Activated naive CD4-positive, alpha-beta T cell treated with Interleukin-2 at 50 U/mL for 16 hours (primary cell): Measurements from ENCODE around the gene MAPK1.
"Not testable (repeated sequence)": the region's sequence is repeated elsewhere in the genome, so short reads cannot be mapped to it uniquely, and the experiment has no call there.

Source experiments
- DNase-seq: peaks from one replicate; pipeline ENCODE4 v3.0.0-alpha.2; 2020

The MAPK1 gene

DNA sequence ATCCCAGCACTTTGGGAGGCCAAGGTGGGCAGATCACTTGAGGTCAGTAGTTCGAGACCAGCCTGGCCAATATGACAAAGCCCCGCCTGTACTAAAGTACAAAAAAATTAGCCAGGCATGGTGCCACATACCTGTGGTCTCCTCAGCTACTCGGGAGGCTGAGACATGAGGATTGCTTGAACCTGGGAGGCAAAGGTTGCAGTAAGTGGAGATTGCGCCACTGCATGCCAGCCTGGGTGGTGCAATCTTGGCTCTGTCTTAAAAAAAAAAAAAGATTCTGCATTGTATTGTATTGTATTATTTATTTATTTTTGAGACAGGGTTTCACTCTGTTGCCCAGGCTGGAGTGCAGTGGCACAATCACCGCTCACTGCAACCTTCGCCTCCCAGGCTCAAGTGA lies 122.5 kb downstream of the MAPK1 start:
- not testable (repeated sequence) for DNase-seq

DNA sequence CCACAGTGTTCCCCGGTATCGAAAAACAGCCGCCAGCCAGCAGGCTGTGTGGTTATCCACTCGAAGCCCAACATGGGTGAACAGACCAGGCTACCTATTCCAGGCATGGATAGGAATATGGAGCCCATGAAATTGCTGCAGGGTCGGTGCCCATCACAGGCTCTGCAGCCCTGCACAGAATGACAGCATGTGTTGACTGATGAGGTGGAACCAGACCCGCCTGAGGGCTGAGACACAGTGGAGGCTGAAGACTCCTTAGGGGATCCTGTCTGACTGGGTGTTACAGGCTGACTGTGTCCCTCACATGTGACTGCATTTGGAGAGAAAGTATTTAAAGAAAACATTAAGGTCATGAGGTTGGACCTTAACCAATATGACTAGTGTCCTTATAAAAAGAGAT lies 125.7 kb downstream of the MAPK1 start:
- DNase-seq = no peak

DNA sequence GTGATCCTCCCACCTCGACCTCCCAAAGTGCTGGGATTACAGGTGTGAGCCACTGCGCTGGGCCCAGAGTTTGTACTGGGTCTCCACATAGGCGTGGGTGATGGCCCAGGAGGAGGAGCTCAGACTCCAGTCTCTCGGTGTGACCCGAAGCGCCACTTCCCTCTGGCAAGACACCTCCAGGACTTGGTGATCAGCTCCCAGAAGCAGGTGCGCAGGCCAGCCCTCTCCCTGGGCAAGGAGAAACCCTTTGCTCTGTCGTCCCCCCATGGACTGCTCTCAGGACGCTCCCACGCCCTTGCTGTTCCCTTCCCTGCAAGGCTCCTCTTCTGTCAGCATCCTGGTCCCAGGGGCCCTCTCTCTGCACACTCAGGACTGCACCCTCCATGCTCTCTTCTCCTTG lies 126.4 kb downstream of the MAPK1 start:
- no peak for DNase-seq

DNA sequence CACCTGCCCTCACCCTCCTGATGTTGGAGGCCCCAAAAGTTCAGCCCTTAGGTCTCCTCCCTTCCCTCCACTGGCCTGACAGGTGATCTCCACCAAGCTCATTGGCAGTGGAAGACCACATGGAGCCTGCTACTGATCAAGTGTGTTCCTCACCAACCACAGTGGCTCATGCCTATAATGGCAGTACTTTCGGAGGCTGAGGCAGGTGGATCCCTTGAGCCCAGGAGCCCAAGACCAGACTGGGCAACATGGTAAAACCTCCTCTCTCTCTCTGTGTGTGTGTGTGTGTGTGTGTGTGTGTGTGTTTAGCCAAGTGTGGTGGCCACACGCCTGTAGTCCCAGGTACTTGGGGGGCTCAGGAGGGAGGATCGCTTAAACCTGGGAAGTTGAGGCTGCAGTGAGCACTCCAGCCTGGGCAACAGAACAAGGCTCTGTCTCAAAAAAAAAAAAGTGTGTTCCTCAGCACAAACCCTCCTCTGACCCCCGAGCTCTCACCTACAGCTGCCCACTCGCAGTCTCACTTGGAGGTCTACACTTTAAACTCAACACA lies 127.5 kb downstream of the MAPK1 start:
- no peak for DNase-seq

DNA sequence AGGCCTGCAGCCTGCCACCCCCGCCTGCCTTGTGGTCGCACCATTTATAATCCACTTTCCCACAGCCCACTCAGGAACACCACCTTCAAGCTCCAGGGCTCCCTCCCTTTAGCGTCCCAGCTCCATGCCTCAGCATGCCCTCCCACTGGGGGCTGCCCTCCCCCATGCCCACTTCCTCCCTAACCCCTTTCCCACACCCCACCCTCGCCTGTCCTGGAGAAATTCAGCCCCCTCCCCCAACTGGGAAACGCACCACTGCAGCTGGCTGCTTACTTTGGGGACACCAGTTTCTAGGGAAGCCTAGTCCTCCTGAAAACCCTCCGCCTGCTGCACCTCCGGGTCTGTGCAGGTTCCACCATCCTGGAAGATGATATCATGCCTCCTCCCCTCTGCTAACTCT lies 128.5 kb downstream of the MAPK1 start:
- DNase-seq = no peak

DNA sequence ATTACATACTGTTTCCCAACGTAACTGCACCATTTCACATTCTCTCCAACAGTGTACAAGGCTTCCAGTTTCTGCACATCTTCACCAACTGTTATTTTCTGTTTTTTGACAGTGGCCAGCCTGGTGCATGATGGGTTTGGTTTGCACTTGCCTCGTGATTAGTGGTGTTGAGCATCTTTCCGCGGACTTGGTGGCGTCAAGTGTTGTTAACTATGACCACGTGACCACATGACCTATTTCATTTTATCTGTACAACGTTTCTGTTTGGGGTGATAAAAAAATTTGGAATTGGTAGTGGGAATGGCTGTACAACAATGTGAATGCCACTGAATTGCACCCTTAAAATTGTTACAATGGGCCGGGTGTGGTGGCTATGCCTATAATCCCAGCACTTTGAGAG lies 129.4 kb downstream of the MAPK1 start:
- DNase-seq = no peak

DNA sequence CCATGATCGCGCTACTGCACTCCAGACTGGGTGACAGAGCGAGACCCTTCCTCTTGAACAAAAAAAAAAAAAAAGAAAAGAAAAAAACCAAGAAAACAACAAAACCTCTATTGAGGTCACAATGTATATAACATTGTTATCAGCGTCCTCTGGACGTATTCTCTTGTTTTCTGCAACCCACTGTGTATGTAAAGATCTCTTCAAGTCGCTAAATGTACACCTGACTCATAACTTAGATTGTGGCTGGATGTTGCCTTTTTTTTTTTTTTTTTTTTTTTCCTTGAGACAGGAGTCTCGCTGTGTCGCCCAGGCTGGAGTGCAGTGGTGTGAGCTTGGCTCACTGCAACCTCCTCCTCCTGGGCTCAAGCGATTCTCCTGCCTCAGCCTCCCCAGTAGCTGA lies 130.5 kb downstream of the MAPK1 start:
- no peak for DNase-seq

DNA sequence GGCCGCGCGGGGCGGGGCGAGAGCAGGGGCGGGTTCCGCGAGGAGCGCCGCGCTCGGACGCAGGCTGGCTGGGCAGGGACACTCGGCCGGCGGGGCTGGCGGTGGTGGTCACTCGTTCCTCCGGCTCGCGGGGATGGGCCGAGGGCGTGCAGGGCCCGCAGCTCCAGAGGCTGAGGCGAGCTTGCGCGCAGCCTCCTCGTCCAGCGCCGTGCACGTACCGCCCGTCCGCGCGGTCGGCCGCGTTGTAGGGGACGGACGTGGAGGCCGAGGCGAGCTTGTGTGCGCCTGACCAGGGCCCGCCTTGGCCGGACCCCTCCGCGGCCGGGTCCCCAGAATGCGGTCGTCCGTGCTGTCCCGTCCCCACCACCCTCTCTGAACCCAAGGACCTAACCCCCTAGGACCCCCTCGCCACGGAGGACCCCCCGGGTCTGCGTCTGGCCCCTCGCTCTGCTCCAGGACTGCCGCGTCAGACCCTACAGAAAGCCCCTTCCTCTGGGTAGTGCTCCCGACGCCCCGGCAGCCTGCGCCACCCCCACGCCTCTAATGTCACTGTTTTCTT lies 131.3 kb downstream of the MAPK1 start:
- no peak for DNase-seq

DNA sequence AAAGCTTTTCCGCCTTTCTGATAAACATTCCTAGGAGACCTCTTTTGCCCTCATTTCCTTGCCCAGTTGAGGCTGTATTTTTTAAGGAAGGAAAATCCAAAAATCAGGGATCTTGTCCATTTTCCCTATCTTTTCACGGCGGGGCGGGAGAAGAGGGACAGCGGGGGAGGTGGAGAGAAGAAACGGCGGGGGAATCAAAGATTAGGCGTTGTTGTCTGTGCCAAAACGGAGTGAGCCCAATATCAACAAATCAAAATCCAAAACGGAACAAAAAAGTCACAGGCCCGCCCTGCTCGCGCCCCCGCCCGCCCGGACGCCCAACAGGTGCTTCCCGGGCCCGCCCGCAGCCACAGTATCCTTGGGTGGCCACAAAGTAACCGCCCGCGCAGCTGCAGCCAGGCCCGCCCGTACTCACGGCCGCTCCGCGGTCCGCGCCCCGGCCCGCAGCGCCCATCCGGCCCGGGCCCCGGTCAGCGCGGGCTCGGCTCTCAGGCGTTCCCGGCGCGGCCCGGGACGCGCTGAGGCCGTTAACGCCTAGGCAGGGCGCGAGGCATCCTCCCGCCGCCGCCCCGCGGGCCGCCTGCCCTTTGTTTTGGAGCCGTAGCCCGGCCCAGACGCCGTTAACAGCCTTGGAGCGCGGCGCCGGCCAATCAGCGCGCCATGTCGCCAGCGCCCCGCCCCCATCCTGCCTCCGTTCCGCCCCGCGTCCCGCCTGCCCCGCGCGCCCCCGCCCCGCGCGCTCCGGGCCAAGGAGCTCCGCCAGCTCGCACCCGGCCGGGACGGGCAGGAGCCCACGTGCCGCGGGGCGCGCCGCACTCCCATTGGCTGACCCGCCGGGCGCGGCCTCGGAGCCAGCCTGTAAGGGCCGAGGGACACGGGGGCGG lies 132.0 kb downstream of the MAPK1 start, which contains the start of gene YPEL1:
YPEL1 (minus strand) TSS at position 595 of the 884 bp plus-strand sequence. CDS start 25,050 bp downstream, outside the sequence.
- peak; percentile 95 for DNase-seq

DNA sequence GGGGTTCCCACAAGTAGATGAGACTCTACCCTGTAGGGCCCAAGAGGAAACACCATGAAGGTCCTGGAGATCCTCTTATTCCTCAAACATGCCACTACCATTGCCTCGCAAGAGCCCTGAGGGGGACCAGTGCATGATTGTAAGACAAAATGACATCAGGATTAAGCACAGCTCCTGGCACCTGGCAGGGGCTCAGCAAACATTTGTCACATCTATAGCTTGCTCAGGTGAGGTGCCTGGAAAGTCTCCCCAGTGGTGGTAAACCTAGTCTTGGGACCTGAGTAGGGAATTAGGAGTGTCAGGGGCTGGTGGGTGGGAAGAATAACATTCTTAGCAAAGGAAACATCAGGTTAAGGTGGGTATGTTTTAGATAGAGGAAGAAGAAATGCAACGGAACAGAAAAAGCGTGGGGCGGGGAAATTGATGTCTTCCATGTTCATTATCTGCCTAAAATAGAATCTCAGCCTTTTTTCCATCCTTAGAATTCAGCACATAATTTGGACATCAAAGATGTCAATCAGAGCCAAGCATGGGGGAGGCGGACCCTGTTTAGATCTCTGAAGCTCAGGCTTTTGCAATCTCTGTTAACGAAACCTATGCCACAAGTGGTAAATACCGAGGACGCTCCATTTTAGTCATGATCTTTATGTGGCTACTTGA lies 132.8 kb downstream of the MAPK1 start:
- DNase-seq = peak; percentile 15

DNA sequence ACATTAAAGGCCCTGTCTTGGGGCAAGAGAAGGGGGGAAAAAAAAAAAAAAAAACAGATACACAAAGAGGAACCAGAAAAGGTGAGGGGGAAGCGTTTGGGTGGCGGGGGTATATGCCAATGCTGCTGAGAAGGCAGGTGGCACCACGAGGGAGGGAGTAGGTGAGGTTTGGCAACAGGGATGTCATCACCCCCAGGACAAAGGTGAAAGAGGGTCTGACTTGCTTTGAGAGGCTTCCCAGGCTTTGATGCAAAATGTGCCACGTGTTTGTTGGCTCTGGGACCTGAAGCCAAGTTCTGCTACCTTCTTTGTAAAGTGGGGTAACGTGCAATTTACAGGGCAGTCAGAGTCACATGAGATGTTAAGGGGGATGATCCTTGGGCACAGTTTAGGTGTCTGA lies 135.9 kb downstream of the MAPK1 start:
- no peak for DNase-seq

DNA sequence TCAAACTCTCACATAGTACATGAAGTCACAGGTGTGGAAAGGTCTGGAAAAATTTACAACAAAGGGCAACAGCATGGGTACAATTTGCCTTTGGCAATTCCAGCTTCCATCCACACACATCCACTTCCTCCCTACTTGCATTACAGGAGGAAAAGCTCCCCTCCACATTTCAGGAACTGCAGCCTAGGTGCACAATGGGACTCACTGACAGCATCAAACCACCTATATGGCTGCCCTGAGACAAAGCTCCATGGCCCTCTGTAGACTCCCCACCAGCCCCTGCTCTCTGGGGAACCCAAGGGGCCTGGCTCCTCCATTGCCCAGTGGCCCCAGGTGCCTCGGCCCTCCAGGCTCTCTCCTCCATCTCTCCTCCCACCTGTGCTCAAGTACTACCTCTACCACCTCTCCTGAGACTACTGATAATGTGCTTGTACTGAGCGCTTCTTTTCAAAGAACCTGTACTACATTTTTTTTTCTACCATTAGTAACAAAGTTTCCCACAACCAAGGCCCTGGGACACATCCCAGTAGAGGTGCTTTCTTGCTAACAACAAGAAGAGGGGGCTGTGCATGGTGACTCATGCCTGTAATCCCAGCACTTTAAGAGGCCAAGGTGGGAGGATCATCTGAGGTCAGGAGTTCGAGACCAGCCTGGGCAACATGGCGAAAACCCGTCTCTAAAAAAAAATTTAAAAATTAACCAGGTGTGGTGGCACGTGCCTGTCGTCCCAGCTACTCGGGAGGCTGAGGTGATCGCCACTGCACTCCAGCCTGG lies 136.7 kb downstream of the MAPK1 start:
- no peak for DNase-seq

DNA sequence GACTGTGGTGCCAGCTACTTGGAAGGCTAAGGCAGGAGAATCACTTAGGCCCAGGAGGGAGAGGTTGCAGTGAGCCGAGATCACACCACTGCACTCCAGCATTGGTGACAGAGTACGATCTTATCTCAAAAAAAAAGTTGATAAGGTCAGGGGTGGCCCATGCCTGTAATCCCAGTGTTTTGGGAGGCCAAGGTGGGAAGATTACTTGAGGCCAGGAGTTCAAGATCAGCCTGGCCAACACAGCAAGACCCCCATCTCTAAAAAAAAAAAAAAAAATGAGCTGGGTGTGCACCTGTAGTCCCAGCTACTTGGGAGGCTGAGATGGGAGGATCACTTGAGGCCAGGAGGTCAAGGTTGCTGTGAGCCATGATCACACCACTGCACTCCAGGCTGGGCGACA lies 138.3 kb downstream of the MAPK1 start:
- DNase-seq = not testable (repeated sequence)

DNA sequence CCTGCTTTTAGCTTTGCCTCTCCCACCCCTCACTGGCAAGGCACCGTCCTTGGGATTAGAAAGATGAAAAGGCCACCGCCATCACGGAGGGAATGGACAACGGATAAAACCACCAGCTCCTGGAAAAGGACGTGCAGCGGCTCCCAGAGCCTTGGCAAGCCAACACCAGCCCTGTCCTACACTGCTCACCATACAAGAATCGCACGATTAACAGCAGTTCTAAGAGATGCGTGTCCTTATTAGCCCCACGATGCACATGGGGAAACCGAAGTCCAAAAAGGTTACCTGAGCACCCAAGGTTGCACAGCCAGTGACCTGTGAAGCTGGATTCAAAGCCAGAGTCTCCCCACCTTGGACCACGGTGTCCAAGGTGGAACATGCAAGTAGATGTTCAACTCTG lies 139.2 kb downstream of the MAPK1 start:
- no peak for DNase-seq

DNA sequence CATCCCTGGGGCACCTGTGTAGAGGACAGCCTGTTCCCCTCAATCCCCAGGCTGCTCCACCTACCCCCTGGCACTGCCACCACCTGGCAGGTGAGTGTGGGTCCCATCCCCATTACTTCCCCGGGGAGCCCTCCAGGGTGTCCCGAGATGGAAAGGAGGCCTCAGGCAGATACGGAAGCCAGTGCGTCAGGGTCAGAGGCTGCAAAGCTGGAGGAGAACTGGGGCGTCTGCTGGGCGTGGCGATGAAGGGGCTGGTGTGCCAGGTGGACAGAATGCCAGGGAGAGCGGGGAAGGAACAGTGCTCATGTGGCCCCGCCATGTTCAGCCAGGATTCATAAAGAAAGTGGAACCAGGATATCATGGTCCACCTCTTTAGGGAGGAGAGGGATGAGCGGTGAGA lies 139.7 kb downstream of the MAPK1 start:
- DNase-seq = no peak

DNA sequence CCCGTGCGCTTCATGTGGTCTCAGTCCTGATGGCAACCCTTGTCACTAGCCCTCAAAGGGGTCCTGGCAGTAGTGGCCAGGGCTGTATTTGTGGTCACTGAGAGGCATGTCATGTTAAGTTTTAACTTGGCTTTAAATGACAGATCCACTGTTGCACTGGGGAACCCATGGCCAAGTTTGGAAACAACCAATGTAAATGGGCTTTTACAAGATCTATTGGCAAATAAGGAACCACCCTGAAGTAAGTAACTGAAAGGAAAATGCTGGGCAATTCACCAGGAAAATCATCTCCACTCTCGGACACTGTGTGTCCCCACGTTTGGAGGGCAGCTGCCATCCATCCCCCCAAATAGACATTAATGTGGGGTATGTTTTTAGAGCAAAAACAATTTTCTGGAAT lies 140.3 kb downstream of the MAPK1 start:
- no peak for DNase-seq

DNA sequence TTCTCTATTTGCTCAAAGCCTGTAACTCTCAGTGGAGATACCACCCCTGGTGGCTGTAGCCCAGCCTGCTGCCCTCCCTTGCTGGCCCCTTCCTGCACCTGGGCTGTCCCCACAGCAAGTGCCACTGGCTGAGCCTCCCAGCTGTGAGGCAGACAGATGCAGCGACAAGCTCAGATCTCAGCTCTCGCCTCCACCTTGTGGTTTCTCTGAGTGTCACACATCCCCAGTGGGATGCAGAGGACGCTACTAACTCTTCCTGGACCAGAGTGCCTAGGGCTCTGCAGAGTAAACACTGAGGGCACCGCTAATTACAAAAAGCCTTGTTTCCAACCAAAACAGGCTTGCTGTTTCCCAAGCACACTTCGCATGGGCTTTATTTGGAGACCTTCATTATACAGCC lies 140.8 kb downstream of the MAPK1 start:
- peak; percentile 27 for DNase-seq

DNA sequence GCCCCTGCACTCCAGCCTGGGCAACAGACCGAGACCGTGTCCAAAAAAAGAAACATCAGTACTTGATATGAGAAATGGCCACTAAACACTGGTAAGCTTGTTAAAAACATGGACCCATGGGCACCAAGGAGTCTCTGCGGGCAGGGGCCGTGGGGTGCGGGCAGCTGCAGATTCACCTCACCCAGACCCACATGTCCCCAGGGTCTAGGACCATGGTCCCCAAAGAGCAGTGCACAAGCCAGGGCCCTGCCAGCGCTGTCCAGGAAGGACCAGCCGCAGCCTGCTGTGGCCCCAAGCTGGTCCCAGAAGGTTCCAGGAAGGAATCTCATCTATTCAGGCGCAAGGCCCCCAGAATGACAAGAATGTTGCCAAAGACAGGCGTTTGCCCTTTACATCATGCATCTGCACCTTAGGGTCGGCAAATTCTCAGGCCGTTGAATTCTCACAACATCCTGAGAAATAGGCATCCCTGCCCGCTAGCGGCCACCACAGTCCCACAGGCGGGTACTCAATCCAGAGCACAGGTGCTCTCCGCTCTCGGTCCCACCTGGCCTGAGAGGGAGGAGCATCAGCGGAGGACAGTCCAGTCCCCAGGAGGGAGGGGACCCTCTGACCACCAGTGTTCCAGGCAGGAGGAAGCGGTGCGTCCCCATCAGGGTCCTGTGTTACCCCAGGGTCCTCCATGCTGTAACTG lies 141.3 kb downstream of the MAPK1 start:
- no peak for DNase-seq

DNA sequence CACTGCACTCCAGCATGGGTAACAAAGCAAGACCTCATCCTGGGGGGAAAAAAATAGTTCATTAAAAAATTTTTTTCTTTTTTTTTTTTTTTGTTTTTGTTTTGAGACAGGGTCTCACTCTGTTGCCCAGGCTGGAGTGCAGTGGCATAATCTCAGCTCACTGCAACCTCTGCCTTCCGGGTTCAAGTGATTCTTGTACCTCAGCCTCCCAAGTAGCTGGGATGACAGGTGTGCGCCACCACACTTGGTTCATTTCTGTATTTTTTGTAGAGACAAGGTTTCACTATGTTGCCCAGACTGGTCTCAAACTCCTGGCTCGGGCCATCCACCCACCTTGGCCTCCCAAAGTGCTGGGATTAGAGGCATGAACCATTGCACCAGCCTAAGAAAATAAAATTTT lies 142.9 kb downstream of the MAPK1 start:
- not testable (repeated sequence) for DNase-seq

DNA sequence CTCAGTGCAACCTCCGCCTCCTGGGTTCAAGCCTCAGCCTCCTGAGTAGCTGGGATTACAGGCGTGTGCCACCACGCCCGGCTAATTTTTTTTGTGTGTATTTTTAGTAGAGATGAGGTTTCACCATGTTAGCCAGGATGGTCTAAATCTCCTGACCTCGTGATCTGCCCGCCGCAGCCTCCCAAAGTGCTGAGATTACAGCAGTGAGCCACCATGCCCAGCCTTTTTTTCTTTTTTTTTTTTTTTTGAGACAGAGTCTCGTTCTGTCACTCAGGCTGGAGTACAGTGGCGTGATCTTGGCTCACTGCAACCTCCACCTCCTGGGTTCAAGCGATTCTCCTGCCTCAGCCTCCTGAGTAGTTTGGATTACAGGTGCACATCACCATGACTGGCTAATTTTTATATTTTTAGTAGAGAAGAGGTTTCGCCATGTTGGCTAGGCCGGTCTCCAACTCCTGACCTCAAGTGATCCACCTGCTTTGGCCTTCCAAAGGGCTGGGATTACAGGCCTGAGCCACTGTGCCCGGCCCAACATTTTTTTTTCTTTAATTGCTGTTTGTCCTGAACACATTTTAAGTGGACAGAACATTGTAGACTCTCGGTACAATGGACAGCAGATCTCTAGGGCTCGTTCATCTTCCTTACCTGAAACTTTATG lies 146.1 kb downstream of the MAPK1 start:
- DNase-seq = not testable (repeated sequence)

DNA sequence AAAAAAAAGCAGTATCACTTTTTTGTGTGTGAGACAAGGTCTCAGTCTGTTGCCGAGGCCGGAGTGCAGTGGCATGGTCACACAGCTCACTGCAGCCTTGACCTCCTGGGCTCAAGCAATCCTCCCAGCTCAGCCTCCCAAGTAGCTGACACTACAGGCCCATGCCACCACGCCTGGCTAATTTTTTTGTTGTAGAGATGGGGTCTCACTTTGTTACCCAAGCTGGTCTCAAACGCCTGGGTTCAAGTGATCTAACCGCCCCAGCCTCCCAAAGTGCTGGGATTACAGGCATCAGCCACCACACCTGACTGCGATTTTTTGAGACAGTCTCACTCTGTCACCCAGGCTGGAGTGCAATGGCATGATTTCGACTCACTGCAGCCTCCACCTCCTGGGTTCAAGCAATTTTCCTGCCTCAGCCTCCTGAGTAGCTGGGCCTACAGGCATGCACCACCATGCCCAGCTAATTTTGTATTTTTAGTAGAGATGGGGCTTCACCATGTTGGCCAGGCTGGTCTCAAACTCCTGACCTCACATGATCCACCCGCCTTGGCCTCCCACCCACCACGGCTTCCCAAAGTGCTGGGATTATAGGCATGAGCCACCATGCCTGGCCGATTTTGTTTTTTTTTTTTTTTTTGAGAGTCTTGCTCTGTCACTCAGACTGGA lies 147.1 kb downstream of the MAPK1 start:
- not testable (repeated sequence) for DNase-seq
